GM10248 (cell line): Measurements from ENCODE around the gene LRRC7.

ENCODE experiments used
- CTCF ChIA-PET: fragments of 300-600 bp; sonication (Branson Sonifier 250); formaldehyde crosslinking; extraction: SDS; loops from one replicate; lab custom pipeline; 2021; ENCODE audit warnings: antibody characterized with exemption; lab: Yijun Ruan, JAX
- POLR2A ChIA-PET: fragments of 350-650 bp; sonication (Branson Sonifier 250); formaldehyde crosslinking; extraction: SDS; loops from one replicate; lab custom pipeline; 2020; ENCODE audit warnings: antibody characterized with exemption; lab: Yijun Ruan, JAX
- DNase-seq: peaks from one replicate; pipeline ENCODE4 v3.0.0; 2012; ENCODE audit errors: extremely low spot score
- TF ChIP-seq, protein P1 (sequence below): IDR thresholded peaks from 2 replicates; pipeline ENCODE4 v1.5.1; 2012; ENCODE audit warnings: mild to moderate bottlenecking, low read depth; ENCODE audit errors: extremely low read depth, missing control alignments, control extremely low read depth

The LRRC7 gene

GRCh38 chr1:69750638-69751037 is 182.9 kb downstream of the LRRC7 start:
- TF ChIP-seq, protein P1, sequence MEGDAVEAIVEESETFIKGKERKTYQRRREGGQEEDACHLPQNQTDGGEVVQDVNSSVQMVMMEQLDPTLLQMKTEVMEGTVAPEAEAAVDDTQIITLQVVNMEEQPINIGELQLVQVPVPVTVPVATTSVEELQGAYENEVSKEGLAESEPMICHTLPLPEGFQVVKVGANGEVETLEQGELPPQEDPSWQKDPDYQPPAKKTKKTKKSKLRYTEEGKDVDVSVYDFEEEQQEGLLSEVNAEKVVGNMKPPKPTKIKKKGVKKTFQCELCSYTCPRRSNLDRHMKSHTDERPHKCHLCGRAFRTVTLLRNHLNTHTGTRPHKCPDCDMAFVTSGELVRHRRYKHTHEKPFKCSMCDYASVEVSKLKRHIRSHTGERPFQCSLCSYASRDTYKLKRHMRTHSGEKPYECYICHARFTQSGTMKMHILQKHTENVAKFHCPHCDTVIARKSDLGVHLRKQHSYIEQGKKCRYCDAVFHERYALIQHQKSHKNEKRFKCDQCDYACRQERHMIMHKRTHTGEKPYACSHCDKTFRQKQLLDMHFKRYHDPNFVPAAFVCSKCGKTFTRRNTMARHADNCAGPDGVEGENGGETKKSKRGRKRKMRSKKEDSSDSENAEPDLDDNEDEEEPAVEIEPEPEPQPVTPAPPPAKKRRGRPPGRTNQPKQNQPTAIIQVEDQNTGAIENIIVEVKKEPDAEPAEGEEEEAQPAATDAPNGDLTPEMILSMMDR: no peak
- CTCF ChIA-PET: interaction anchor here (1.8 to 2.5 kb wide), 2 partner anchors 10 to 13 kb away, joined by 5 to 10 read pairs; no protein-coding TSS in a partner anchor
- POLR2A ChIA-PET: no interaction called here
- no peak for DNase-seq

GRCh38 chr1:69752831-69753230 is 185.1 kb downstream of the LRRC7 start:
- ChIA-PET POLR2A (no interaction called here), CTCF (no interaction called here)
- DNase-seq: no peak
- TF ChIP-seq, protein P1: no peak

DNA sequence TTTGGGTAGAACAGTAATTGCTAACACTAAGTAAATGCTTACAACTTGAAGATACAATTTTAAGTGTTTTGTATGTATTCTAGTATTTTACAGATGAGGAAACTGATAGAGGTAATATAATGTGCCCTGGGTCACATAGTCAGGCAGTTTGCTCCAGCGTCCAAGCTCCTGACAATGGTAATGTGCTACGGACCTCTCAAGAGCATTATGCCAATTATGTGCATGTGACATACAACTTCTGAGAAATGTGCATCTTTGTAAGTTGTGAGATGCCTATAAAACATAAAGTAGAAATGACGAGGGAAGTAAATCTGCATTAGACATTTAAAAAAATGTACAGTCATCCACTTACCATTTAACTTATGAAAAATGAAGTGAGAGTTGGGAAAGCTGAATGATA is 186.8 kb downstream of the LRRC7 start:
- POLR2A ChIA-PET: no interaction called here

DNA sequence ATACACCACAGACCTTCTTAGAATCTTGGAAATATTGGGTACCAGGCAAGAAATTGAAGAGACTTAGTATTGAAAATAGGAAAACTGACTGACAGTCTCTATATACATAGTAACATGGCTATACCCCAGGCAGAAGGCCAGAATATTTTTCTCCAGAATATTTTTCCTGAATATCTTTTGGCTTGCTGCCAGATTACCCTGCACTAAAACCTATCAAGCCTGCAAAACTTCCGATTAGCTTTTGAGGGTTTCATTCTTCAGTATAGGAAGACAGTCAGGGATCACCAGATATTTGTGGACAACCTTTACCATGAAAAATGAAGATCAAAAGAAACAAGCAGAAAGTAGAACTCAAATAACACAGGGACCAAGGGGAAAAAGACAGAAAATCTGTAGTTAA is 187.9 kb downstream of the LRRC7 start:
- DNase-seq: no peak
- POLR2A ChIA-PET: no interaction called here

More for the DNA sequence above, 186.8 kb downstream of the LRRC7 start:
- no peak for DNase-seq
- TF ChIP-seq, protein P1: no peak
- CTCF ChIA-PET: no interaction called here

DNA sequence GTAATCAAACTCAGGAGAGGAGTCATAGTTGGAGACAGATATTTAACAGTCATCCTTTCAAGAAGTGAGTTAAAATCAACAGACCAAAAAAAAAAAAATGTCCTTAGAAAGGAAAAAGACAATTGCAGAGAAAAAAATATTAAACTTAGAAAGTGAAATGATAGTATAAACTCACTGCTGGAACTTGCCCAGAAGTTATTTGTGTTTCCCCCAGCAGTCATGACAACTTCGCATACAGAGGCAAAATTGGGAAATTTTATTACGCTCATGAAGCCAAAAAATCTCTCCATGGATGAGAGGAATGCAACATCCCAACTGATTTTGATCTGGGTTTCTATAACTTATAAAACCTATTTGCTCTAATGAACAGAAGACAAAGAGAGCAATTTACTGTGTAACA is 198.2 kb downstream of the LRRC7 start:
- ChIA-PET POLR2A (no interaction called here), CTCF (no interaction called here)
- no peak for DNase-seq
- TF ChIP-seq, protein P1: no peak

More for the DNA sequence above, 187.9 kb downstream of the LRRC7 start:
- CTCF ChIA-PET: no interaction called here
- TF ChIP-seq, protein P1: no peak

DNA sequence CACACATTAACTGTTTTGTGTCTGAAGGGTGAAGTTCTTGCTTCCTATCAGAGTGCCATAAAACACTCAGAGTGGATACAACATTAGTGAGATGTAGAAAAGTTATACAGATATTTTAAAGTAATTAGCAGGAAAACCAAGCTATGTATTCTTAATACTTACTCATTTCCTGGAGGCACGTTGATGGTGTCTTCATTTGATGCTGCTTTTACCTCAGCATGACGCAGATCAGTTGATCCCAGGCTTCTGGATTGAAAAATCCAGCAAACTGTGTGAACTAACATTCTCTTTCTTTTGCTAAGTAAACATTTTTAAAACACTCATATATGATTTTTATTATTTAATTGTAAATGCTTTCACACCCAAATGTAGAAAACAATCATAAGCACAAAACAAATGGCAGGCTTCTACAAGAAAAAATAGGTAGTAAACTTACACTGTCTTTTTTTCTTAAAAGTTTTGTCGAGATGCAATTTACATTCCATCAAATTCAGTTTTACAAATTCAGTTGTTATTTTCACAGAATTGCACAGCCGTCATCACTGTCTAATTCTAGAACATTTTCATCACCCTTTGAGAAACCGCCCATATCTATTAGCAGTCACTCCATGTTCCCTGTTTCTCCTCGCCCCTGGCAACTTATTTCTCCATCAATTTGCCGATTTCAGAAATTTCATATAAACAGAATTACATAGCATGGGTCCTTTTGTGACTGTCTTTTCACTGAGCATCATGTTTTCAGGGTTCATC is 198.9 kb downstream of the LRRC7 start:
- ChIA-PET CTCF (no interaction called here), POLR2A (no interaction called here)
- DNase-seq: no peak
- TF ChIP-seq, protein P1: no peak
